ACHN (cell line): Measurements from ENCODE around the gene GTF3A.

Experiments used
- DNase-seq: peaks from one replicate; pipeline ENCODE4 v3.0.0-alpha.2; 2015
- in situ Hi-C: cut with HindIII; loops from 2 replicates; pipeline ENCODE4 v1.10.0; 2017; ENCODE audit warnings: low sequenced_read_pairs, low pct_ligation_motif_present, low pct_unique_long_range_greater_than_20kb

Gene GTF3A

GRCh38 chr13:27432611-27433210 lies 8.3 kb downstream of the GTF3A start:
- in situ Hi-C loops, result no loop called here
- DNase-seq, result no peak

- in situ Hi-C loops, result no loop called here
- no peak for DNase-seq
These were observed 12.7 kb downstream of the GTF3A start for GRCh38 chr13:27437126-27437525.

- in situ Hi-C loops, result no loop called here
- no peak for DNase-seq
These were observed 16.0 kb downstream of the GTF3A start for GRCh38 chr13:27440408-27440807.

GRCh38 chr13:27442071-27442647 lies 17.7 kb downstream of the GTF3A start:
- no peak for DNase-seq
- in situ Hi-C loops, result no loop called here

- in situ Hi-C loops, result no loop called here
- no peak for DNase-seq
These were observed 18.4 kb downstream of the GTF3A start for GRCh38 chr13:27442797-27443196.

- no peak for DNase-seq
- in situ Hi-C loops, result no loop called here
These were observed 22.7 kb downstream of the GTF3A start for GRCh38 chr13:27446986-27447583.

- in situ Hi-C loops, result no loop called here
- DNase-seq, result no peak
These were observed 23.9 kb downstream of the GTF3A start for GRCh38 chr13:27448308-27448707.

GRCh38 chr13:27449081-27449603 lies 24.7 kb downstream of the GTF3A start:
- peak; percentile 28 for DNase-seq
- in situ Hi-C loops, result no loop called here

GRCh38 chr13:27449936-27450828 lies 25.8 kb downstream of the GTF3A start, which contains the start of gene MTIF3:
TSS of gene MTIF3 (minus strand) at chr13:27450564. CDS start at chr13:27440448, 10,116 bp downstream.
- in situ Hi-C loops, result no loop called here
- peak; percentile 91 for DNase-seq

GRCh38 chr13:27450921-27451471 lies 26.6 kb downstream of the GTF3A start:
- DNase-seq, result peak; percentile 88
- in situ Hi-C loops, result no loop called here

- in situ Hi-C loops, result no loop called here
- peak; percentile 24 for DNase-seq
These were observed 31.0 kb downstream of the GTF3A start for GRCh38 chr13:27455331-27455855.

GRCh38 chr13:27461940-27462584 lies 37.6 kb downstream of the GTF3A start:
- in situ Hi-C loops, result no loop called here
- no peak for DNase-seq

- DNase-seq, result no peak
- in situ Hi-C loops, result no loop called here
These were observed 39.1 kb downstream of the GTF3A start for GRCh38 chr13:27463500-27463899.

- in situ Hi-C loops, result no loop called here
- no peak for DNase-seq
These were observed 41.2 kb downstream of the GTF3A start for GRCh38 chr13:27465611-27466010.

GRCh38 chr13:27466513-27466912 lies 42.1 kb downstream of the GTF3A start:
- no peak for DNase-seq
- in situ Hi-C loops, result no loop called here

GRCh38 chr13:27470075-27470820 lies 45.8 kb downstream of the GTF3A start:
- no peak for DNase-seq
- in situ Hi-C loops, result no loop called here

GRCh38 chr13:27472441-27472840 lies 48.0 kb downstream of the GTF3A start:
- in situ Hi-C loops, result no loop called here
- no peak for DNase-seq
